ENCODE measurements around the gene KCNE3. TPM values are rescaled to one million over a fixed set of nuclear protein-coding genes. Genes with fewer than 3 reads are reported as not detected.

Gene KCNE3, protein sequence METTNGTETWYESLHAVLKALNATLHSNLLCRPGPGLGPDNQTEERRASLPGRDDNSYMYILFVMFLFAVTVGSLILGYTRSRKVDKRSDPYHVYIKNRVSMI
- total RNA-seq, result 0.52 and 0.70 TPM in 2 replicates
- 0.19 TPM for polyA plus RNA-seq (2012)

DNA sequence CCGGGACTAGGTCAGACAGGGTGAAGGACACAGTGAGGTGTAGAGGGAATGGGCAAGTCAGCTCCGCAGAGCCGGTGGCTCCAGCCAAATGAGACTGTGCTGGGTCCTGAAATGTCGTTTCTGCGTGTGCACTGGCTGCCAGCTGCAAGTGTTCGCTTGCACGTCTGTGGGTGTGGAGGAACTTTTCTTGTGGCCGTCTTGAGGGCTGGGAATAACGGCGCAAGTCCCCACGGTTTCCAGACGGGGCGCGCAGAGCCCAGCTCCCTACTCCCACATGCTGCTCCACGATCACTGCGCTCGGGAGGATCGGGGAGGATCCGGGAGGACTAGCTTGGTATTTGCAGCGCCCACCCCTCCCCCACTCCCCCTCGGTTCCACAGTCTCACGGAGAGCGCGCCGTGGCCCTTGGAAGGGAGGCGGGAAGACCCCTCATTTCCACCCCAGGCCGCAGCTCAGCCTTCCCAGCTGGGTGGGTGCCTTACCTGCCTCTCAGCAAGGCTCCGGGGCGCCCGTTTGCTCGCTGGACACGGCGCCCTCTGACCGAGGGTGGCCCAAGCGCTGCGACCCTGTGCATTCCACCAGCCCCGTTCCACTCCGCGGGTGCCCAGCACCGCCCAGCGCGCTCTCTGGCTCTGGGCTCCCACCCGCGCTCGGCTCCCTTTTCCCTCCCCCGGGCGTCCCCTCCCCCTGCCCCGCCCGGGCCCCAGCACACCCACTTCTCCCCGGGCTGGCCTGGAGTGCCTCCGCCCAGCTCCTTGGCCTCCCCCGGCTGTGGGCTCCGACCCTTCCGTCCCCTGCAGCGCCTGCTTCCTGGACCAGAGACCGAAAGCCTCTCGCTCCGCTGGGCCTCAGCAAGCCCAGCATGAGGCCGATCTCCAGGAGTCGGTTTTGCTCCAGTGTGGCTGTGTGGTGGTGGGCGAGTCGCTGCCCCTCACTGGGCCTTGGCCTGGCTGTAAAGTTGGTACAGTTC lies at the start of gene KCNE3:
Gene KCNE3, minus strand, starts transcription at position 634 of the 970 bp plus-strand sequence. CDS start 9,986 bp downstream, outside the sequence.
- DNase-seq (ENCODE audit: low read depth), result no peak

DNA sequence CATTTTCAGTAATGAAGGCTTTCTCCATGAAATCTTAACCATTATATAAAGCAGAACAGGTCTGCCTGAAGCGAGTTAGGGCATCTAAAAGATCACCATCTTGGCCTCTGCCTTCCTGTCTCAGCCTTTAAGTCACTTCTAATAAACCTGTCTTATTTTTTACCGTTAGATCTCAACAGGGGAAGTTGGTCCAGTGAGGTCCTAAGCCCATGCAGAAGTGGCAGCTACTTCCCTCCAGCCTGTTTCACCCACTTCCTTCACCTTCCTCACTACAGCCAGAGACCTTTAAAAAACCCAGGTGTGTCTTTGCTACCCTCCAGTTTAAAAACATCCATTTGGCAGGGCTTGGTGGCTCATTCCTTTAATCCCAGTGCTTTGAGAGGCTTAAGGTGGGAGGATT lies 40.2 kb upstream of the KCNE3 start:
- no peak for DNase-seq (ENCODE audit: low read depth)

- DNase-seq (ENCODE audit: low read depth), result no peak
These were observed 39.5 kb upstream of the KCNE3 start for GRCh38 chr11:74506823-74507222.

- DNase-seq (ENCODE audit: low read depth), result no peak
These were observed 38.6 kb upstream of the KCNE3 start for GRCh38 chr11:74505911-74506310.

DNA sequence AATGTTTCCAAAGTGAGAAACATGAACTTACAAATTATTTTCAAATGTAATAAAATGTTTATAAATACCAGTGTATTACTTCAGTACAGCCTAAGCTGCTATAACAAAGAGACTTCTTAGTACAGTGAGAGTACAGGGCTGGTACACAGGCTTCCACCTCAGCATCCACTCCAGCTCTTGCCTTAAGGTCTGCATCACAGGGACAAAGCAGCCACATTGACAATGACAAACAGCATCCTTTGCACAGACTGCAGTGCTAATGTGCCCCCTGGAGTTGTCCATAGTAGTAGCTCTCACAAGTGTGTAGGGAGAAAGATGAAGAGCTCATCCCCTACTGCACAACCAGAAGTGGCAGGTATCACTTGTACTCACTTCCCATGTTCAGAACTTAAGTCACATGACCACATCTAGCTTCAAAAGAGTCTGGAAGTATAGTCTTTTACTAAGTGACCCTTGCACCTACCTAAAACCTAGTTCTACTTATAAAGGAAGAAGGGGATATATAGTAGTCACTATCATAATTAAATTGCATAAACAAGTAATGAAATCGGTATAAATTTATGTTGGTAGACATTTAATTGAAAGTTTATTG lies 36.8 kb upstream of the KCNE3 start:
- DNase-seq (ENCODE audit: low read depth), result no peak

GRCh38 chr11:74494916-74495315 lies 27.6 kb upstream of the KCNE3 start:
- no peak for DNase-seq (ENCODE audit: low read depth)

GRCh38 chr11:74493791-74494630 lies 26.7 kb upstream of the KCNE3 start:
- DNase-seq (ENCODE audit: low read depth), result no peak

- peak; percentile 97 for DNase-seq (ENCODE audit: low read depth)
These were observed 25.8 kb upstream of the KCNE3 start, which contains the start of gene LIPT2 for GRCh38 chr11:74492974-74493790. TSS of gene LIPT2 (minus strand) at chr11:74493724. CDS start at chr11:74493703, 21 bp downstream.

DNA sequence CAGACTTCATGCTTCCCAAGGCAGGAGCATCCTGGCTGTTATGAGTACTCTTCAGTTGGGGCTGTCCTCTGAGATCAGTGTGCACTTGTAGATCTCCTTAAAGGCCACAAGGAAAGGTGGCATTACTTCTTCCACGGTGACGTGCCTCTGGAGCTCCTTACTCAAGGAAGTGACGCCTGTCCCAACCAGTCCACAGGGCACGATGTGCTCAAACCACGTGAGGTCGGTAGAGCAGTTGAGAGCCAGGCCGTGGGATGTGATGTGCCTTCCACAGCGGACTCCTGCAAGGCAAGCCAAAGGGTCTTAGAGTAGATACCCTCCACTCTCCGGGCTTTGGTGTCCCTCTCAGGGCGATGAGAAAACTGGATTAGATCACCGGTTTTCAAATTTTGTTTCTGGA lies 24.7 kb upstream of the KCNE3 start:
- DNase-seq (ENCODE audit: low read depth), result no peak

- no peak for DNase-seq (ENCODE audit: low read depth)
These were observed 23.6 kb upstream of the KCNE3 start for GRCh38 chr11:74490941-74491340.

DNA sequence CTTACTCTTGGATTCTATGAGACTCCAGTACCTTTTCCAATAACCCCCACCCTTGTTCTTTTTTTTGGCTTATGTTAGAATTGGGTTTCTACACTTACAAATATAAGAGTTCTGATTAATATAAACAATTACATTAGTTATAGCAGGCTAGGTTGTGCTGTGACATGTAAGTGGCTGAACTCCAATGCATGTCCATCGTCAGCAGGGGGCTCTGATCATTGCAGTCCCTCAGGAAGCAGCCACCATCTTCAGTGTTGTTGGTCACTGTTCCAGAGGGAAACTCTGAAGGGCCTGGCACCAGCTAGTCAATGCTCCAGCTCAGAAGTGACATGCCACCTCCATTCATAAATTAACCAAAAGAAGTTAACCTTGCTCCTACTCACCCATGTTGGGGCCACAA lies 20.5 kb upstream of the KCNE3 start:
- no peak for DNase-seq (ENCODE audit: low read depth)

- no peak for DNase-seq (ENCODE audit: low read depth)
These were observed 18.5 kb upstream of the KCNE3 start for GRCh38 chr11:74485868-74486267.

- no peak for DNase-seq (ENCODE audit: low read depth)
These were observed 13.5 kb upstream of the KCNE3 start for GRCh38 chr11:74480688-74481417.

DNA sequence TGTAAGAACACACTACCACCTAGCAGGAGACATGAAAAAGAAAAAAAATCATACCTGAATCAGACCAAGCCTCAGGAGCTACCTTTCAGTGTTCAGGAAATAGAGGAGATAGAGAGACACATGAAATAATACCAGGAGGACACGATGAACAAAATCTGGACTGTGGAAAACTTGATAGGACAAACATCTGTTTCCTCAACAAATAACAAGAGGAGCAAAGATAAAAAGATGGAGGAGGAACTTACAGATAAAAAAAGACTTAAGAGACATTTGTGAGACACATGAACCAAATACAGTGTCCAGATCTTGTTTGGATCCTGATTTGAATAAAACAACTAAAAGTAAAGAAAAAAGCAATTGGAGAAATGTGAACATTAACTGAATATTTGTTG lies 12.4 kb upstream of the KCNE3 start:
- no peak for DNase-seq (ENCODE audit: low read depth)

DNA sequence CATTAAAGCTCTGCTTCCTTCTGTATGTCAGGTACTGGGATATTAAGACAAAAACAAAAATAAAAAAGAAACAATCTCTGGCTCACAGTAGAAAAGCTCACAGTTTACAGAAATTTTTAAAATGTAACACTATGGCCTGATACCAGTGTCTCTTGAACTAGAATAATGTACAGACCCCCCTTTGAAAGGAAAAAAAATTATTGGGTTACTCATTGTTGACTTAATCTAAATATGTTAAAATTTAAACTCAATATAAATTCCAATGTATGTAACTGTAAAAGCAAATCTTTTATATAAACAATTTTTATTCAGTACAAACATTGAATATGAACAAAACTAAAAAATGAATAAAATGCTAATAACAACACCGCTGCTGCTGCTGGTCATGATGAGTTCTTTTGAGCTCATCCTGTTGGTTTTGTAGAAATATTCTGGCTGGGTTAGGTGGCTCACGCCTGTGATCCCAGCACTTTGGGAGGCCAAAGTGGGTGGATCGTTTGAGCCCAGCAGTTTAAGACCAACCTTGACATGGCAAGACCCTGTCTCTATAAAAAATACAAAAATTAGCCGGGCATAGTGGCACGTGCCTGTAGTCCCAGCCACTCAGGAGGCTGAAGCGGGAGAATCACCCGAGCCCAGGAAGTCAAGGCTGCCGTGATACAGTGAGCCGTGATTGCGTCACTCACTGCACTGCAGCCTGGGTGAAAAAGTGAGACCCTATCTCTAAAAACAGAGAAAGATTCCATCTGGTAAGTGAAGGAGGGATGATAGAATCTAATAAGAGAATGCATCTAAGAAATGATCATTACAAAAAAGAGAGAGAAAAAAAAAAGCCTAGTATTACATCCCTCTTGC lies 11.8 kb upstream of the KCNE3 start:
- DNase-seq (ENCODE audit: low read depth), result no peak

DNA sequence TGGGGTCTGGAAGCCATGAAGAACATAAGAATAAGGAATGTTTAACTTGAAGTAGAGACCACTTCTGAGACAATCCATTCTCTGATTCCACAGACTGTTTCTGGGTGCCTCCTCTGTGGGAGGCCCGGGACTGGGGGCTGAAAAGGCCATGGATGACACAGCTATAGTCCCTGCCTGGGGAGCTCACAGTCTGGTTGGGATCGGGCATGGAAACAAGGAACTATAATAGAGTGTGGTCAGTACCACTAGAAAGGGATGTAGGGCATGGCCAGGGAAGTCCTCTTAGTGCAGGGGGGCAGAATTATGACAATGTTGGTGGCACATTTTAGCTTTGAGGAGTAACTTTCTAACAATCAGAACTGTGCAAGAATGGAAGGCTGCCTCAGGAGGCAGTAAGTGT lies 9.2 kb upstream of the KCNE3 start:
- DNase-seq (ENCODE audit: low read depth), result no peak

DNA sequence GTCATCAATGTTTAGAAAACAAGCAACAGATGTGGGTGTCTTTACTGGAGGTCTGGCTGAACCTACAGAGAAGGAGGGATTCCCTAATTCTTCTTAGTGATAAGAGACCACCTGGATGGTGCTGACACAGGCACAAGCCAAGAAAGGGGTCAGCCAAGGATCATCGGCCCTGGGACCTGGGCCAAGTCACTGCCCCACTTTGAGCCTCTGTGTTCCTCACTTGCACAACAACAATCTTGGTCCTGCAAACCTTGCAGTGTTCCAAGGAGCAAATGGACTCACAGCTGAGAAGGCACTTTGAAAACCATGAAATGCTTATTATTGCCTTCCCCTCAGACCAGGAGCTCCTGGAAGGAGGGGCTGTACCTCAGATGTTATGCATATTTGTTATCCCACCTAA lies 7.0 kb upstream of the KCNE3 start:
- no peak for DNase-seq (ENCODE audit: low read depth)

- no peak for DNase-seq (ENCODE audit: low read depth)
These were observed 6.2 kb upstream of the KCNE3 start for GRCh38 chr11:74473382-74474173.

All from myocyte (in vitro differentiated cells).